ENCODE results near the gene TEX29.

Gene TEX29

GRCh38 chr13:111370147-111370546, 49.7 kb downstream of the TEX29 start:
- no peak for DNase-seq (ENCODE audit: low read depth in 3 of 3)

- no peak for DNase-seq (ENCODE audit: low read depth in 3 of 3)
These were observed 50.4 kb downstream of the TEX29 start for GRCh38 chr13:111370570-111371535.

GRCh38 chr13:111371720-111372119, 51.3 kb downstream of the TEX29 start:
- no peak for DNase-seq (ENCODE audit: low read depth in 3 of 3)

GRCh38 chr13:111372651-111373425, 52.4 kb downstream of the TEX29 start:
- no peak for DNase-seq (ENCODE audit: low read depth in 3 of 3)

GRCh38 chr13:111373486-111373885, 53.0 kb downstream of the TEX29 start:
- DNase-seq (ENCODE audit: low read depth in 3 of 3): no peak

- DNase-seq (ENCODE audit: low read depth in 3 of 3): no peak
These were observed 60.0 kb downstream of the TEX29 start for GRCh38 chr13:111380431-111380830.

GRCh38 chr13:111382411-111382810, 62.0 kb downstream of the TEX29 start:
- no peak for DNase-seq (ENCODE audit: low read depth in 3 of 3)

- DNase-seq (ENCODE audit: low read depth in 3 of 3): no peak
These were observed 62.4 kb downstream of the TEX29 start for GRCh38 chr13:111382877-111383276.

- no peak for DNase-seq (ENCODE audit: low read depth in 3 of 3)
These were observed 63.4 kb downstream of the TEX29 start for GRCh38 chr13:111383591-111384440.

GRCh38 chr13:111384441-111385182, 64.2 kb downstream of the TEX29 start:
- no peak for DNase-seq (ENCODE audit: low read depth in 3 of 3)

GRCh38 chr13:111385183-111385857, 64.9 kb downstream of the TEX29 start:
- DNase-seq (ENCODE audit: low read depth in 3 of 3): no peak

GRCh38 chr13:111387026-111387871, 66.8 kb downstream of the TEX29 start:
- DNase-seq (ENCODE audit: low read depth in 3 of 3): no peak

- no peak for DNase-seq (ENCODE audit: low read depth in 3 of 3)
These were observed 67.6 kb downstream of the TEX29 start for GRCh38 chr13:111387945-111388600.

GRCh38 chr13:111388851-111389500, 68.5 kb downstream of the TEX29 start:
- DNase-seq (ENCODE audit: low read depth in 3 of 3): peak in 2 of 3 donors; percentile 18 to 19

GRCh38 chr13:111389621-111390521, 69.4 kb downstream of the TEX29 start:
- DNase-seq (ENCODE audit: low read depth in 3 of 3): no peak

GRCh38 chr13:111390522-111391270, 70.3 kb downstream of the TEX29 start:
- no peak for DNase-seq (ENCODE audit: low read depth in 3 of 3)

- no peak for DNase-seq (ENCODE audit: low read depth in 3 of 3)
These were observed 72.0 kb downstream of the TEX29 start for GRCh38 chr13:111392486-111392885.

Measured in stimulated activated CD4-positive, alpha-beta T cell treated with anti-CD3 and anti-CD28 coated beads, TNF-alpha, amount 100 ng/mL, for 48 hours (primary cell).